GM21526 (cell line): ENCODE results near the gene CENPT.
"Not testable (repeated sequence)": the region's sequence is repeated elsewhere in the genome, so short reads cannot be mapped to it uniquely, and the experiment has no call there.

Source experiments
- ATAC-seq: cut with Tn5 transposase; IDR thresholded peaks from one replicate; pipeline ENCODE4 v1.9.1; 2021; ENCODE audit warnings: moderate library complexity; ENCODE audit not compliant: unreplicated experiment, low FRiP score

The CENPT gene

GRCh38 chr16:67878232-67878631 is 30.7 kb upstream of the CENPT start:
- ATAC-seq = no peak

GRCh38 chr16:67877064-67877463 is 29.6 kb upstream of the CENPT start:
- ATAC-seq = no peak

- no peak for ATAC-seq
Measured at GRCh38 chr16:67874372-67874771, 26.9 kb upstream of the CENPT start.

- no peak for ATAC-seq
Measured at GRCh38 chr16:67873435-67874370, 26.2 kb upstream of the CENPT start.

- ATAC-seq = peak; percentile 60
Measured at GRCh38 chr16:67872631-67873434, 25.3 kb upstream of the CENPT start, which contains the start of gene EDC4. TSS of gene EDC4 (plus strand) at chr16:67873052. CDS start at chr16:67873262, 210 bp downstream.

GRCh38 chr16:67872131-67872630 is 24.7 kb upstream of the CENPT start:
- no peak for ATAC-seq

- no peak for ATAC-seq
Measured at GRCh38 chr16:67871256-67871655, 23.8 kb upstream of the CENPT start.

GRCh38 chr16:67869653-67870052 is 22.2 kb upstream of the CENPT start:
- no peak for ATAC-seq

GRCh38 chr16:67868290-67868689 is 20.8 kb upstream of the CENPT start:
- no peak for ATAC-seq

GRCh38 chr16:67865318-67865717 is 17.8 kb upstream of the CENPT start:
- ATAC-seq = no peak

- no peak for ATAC-seq
Measured at GRCh38 chr16:67864594-67864993, 17.1 kb upstream of the CENPT start.

- ATAC-seq = not testable (repeated sequence)
Measured at GRCh38 chr16:67864044-67864443, 16.6 kb upstream of the CENPT start.

GRCh38 chr16:67862623-67863583 is 15.4 kb upstream of the CENPT start:
- no peak for ATAC-seq

GRCh38 chr16:67861877-67862276 is 14.4 kb upstream of the CENPT start:
- no peak for ATAC-seq

- ATAC-seq = no peak
Measured at GRCh38 chr16:67860589-67861398, 13.3 kb upstream of the CENPT start.

GRCh38 chr16:67858500-67858899 is 11.0 kb upstream of the CENPT start:
- ATAC-seq = no peak

GRCh38 chr16:67857547-67858233 is 10.2 kb upstream of the CENPT start:
- ATAC-seq = no peak

GRCh38 chr16:67856927-67857546 is 9.5 kb upstream of the CENPT start:
- ATAC-seq = no peak
